H9 (cell line): ENCODE results near the gene OBI1. TPM values are rescaled to one million over a fixed set of nuclear protein-coding genes. Genes with fewer than 3 reads are reported as not detected.

Source experiments
- DNase-seq: peaks from one replicate; pipeline ENCODE4 v3.0.0-alpha.2; 2017
- H2AFZ ChIP-seq: one replicate; pipeline ENCODE4 v1.6.1; 2013; ENCODE audit warnings: mild to moderate bottlenecking, low read length, control low read depth, moderate library complexity
- H2AK5ac ChIP-seq: 2 replicates; pipeline ENCODE4 v1.6.1; 2013; ENCODE audit warnings: low read length, control low read depth, mixed read lengths; ENCODE audit not compliant: insufficient read length
- H2BK120ac ChIP-seq: one replicate; pipeline ENCODE4 v1.6.1; 2013; ENCODE audit warnings: low read depth, mild to moderate bottlenecking, low read length, control low read depth, inconsistent platforms; ENCODE audit not compliant: poor library complexity, severe bottlenecking
- H2BK12ac ChIP-seq: 2 replicates; pipeline ENCODE4 v1.6.1; 2013; ENCODE audit warnings: low read length, control low read depth, mixed read lengths, low read depth; ENCODE audit not compliant: insufficient read length
- H2BK15ac ChIP-seq: 2 replicates; pipeline ENCODE4 v1.6.1; 2013; ENCODE audit warnings: low read depth, low read length, control low read depth
- H2BK20ac ChIP-seq: one replicate; pipeline ENCODE4 v1.6.1; 2013; ENCODE audit warnings: low read depth, mild to moderate bottlenecking, low read length, control low read depth, inconsistent platforms; ENCODE audit not compliant: poor library complexity, severe bottlenecking
- H2BK5ac ChIP-seq: 2 replicates; pipeline ENCODE4 v1.6.1; 2013; ENCODE audit warnings: low read length, control low read depth, mixed read lengths; ENCODE audit not compliant: insufficient read length
- H3K14ac ChIP-seq: 2 replicates; pipeline ENCODE4 v1.6.1; 2013; ENCODE audit warnings: low read length, control low read depth; ENCODE audit not compliant: insufficient read depth
- H3K18ac ChIP-seq: 2 replicates; pipeline ENCODE4 v1.6.1; 2013; ENCODE audit warnings: low read depth, mild to moderate bottlenecking, mixed read lengths, low read length, control low read depth; ENCODE audit not compliant: insufficient read length
- H3K23ac ChIP-seq: 2 replicates; pipeline ENCODE4 v1.6.1; 2013; ENCODE audit warnings: low read length, control low read depth, mixed read lengths, low read depth; ENCODE audit not compliant: insufficient read length
- H3K23me2 ChIP-seq: 2 replicates; pipeline ENCODE4 v1.6.1; 2013; ENCODE audit warnings: low read depth, mild to moderate bottlenecking, mixed read lengths, low read length, control low read depth; ENCODE audit not compliant: insufficient read length, poor library complexity, severe bottlenecking
- H3K27ac ChIP-seq: 2 replicates; pipeline ENCODE4 v1.5.1; 2013; ENCODE audit warnings: low read length, control low read depth, mixed read lengths, low read depth; ENCODE audit not compliant: insufficient read length
- H3K27me3 ChIP-seq: 2 replicates; pipeline ENCODE4 v1.6.1; 2013; ENCODE audit warnings: low read length, control low read depth, inconsistent platforms; ENCODE audit not compliant: insufficient read depth
- H3K4ac ChIP-seq: 2 replicates; pipeline ENCODE4 v1.6.1; 2013; ENCODE audit warnings: low read depth, mild to moderate bottlenecking, control low read depth, inconsistent platforms, low read length, moderate library complexity
- H3K4me1 ChIP-seq: 2 replicates; pipeline ENCODE4 v1.6.1; 2013; ENCODE audit warnings: low read length, control low read depth, inconsistent platforms; ENCODE audit not compliant: insufficient read depth
- H3K4me2 ChIP-seq: 2 replicates; pipeline ENCODE4 v1.6.1; 2013; ENCODE audit warnings: low read length, control low read depth, mixed read lengths; ENCODE audit not compliant: insufficient read length, insufficient read depth
- H3K56ac ChIP-seq: 2 replicates; pipeline ENCODE4 v1.6.1; 2013; ENCODE audit warnings: low read depth, mild to moderate bottlenecking, mixed read lengths, low read length, control low read depth; ENCODE audit not compliant: insufficient read length
- H3K79me1 ChIP-seq: 2 replicates; pipeline ENCODE4 v1.6.1; 2013; ENCODE audit warnings: low read depth, mild to moderate bottlenecking, moderate library complexity, low read length, control low read depth, inconsistent platforms; ENCODE audit not compliant: insufficient read depth, poor library complexity, severe bottlenecking
- H3K79me2 ChIP-seq: 2 replicates; pipeline ENCODE4 v1.6.1; 2013; ENCODE audit warnings: low read length, control low read depth, inconsistent platforms; ENCODE audit not compliant: insufficient read depth
- H3K9ac ChIP-seq: 2 replicates; pipeline ENCODE4 v1.6.1; 2013; ENCODE audit warnings: low read length, control low read depth, mixed read lengths; ENCODE audit not compliant: insufficient read length; ENCODE audit errors: extremely low read depth
- H3K9me3 ChIP-seq: one replicate; pipeline ENCODE4 v1.6.1; 2013; ENCODE audit warnings: low read depth, low read length, inconsistent platforms; ENCODE audit not compliant: control insufficient read depth
- H3T11ph ChIP-seq: one replicate; pipeline ENCODE4 v1.6.1; 2013; ENCODE audit warnings: mild to moderate bottlenecking, low read length, control low read depth, inconsistent platforms
- H4K20me1 ChIP-seq: one replicate; pipeline ENCODE4 v1.6.1; 2013; ENCODE audit not compliant: control insufficient read depth, insufficient read length, insufficient read depth
- H4K5ac ChIP-seq: 2 replicates; pipeline ENCODE4 v1.6.1; 2013; ENCODE audit warnings: low read depth, mild to moderate bottlenecking, mixed read lengths, low read length, control low read depth; ENCODE audit not compliant: insufficient read length
- H4K8ac ChIP-seq: replicated peaks from 2 replicates; pipeline ENCODE4 v1.6.1; 2013; ENCODE audit warnings: low read length, control low read depth, mixed read lengths, low read depth; ENCODE audit not compliant: insufficient read length
- H4K91ac ChIP-seq: 2 replicates; pipeline ENCODE4 v1.6.1; 2013; ENCODE audit warnings: low read depth, mild to moderate bottlenecking, moderate library complexity, mixed read lengths, low read length, control low read depth; ENCODE audit not compliant: insufficient read length
- H3K27ac Mint-ChIP-seq, 3 experiments: 2 replicates in 2 of 3; 3 replicates in 1 of 3; pipeline ENCODE4 v1.8.0; 2020 to 2021; ENCODE audit warnings: mixed read lengths in 3 of 3, mild to moderate bottlenecking in 1 of 3, moderate library complexity in 1 of 3
- H3K27me3 Mint-ChIP-seq: 2 replicates; pipeline ENCODE4 v1.8.0; 2021; ENCODE audit warnings: low read depth, mild to moderate bottlenecking, moderate library complexity, mixed read lengths
- H3K36me3 Mint-ChIP-seq, 3 experiments: 2 replicates in 2 of 3; 3 replicates in 1 of 3; pipeline ENCODE4 v1.8.0; 2020 to 2021; ENCODE audit warnings: low read depth in 3 of 3, mixed read lengths in 3 of 3; ENCODE audit not compliant: insufficient read depth in 1 of 3
- H3K4me1 Mint-ChIP-seq, 2 experiments: 2 replicates each; pipeline ENCODE4 v1.8.0; 2020; ENCODE audit warnings: mixed read lengths in 2 of 2
- H3K4me3 Mint-ChIP-seq, 2 experiments: 2 replicates in 1 of 2; 3 replicates in 1 of 2; pipeline ENCODE4 v1.8.0; 2020 to 2021; ENCODE audit warnings: mild to moderate bottlenecking in 2 of 2, mixed read lengths in 2 of 2, moderate library complexity in 1 of 2
- H3K9me3 Mint-ChIP-seq, 2 experiments: 2 replicates in 1 of 2; 3 replicates in 1 of 2; pipeline ENCODE4 v1.8.0; 2020; ENCODE audit warnings: mild to moderate bottlenecking in 2 of 2, mixed read lengths in 2 of 2, moderate library complexity in 1 of 2
- WGBS: extraction: QIAGEN DNeasy Blood & Tissue Kit; methylation state at CpG from one replicate; pipeline ENCODE4 v1.1.7; 2013; ENCODE audit warnings: missing lambda C conversion rate, low lambda C conversion rate, mixed read lengths; ENCODE audit not compliant: insufficient read length; ENCODE audit errors: extremely low coverage; 5-methylcytosine and 5-hydroxymethylcytosine counted together
- total RNA-seq: library from RNA; stranded (reverse); gene quantifications from 2 replicates; pipeline ENCODE4 v1.2.1, GENCODE V29; 2021
- TF ChIP-seq, protein P1 (sequence below): fragments of 200-600 bp; sonication (generic); conservative IDR thresholded peaks from 3 replicates; pipeline ENCODE4 v1.8.0; 2021; ENCODE audit warnings: antibody characterized with exemption, mild to moderate bottlenecking

The OBI1 gene
- total RNA-seq, 1 experiment from 2014 or later = 24.4 TPM

DNA sequence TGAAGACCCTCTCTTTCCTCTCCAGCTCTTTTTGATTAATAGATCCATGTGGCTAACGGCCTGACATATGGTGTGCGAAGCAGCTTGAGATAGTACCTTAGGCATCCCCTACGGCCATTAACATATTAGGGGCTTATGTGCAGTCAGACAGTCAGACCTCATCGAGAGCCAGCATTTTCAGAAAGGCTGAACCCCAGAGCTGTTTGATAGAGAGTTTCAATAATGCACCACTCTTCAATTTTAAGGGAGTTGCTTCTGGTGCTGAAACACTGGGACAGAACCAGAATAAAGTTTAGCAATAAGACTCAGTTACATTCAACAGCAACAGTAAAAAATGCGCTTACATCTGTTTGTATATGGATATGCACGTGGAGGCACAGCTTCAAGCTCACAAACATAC, 66.4 kb downstream of the OBI1 start:
- Histone ChIP-seq H3K14ac (no peak overlapping the region), H3K4me2 (no peak overlapping the region), H4K8ac (no peak overlapping the region), H3K23ac (no peak overlapping the region), H2BK5ac (no peak overlapping the region), H4K20me1 (no peaks in the 10 kb centered on the region), H4K91ac (no peak overlapping the region), H3K9me3 (no peaks in the 10 kb centered on the region), H2BK120ac (no peak overlapping the region), H3K27ac (no peak overlapping the region), H2BK15ac (no peak overlapping the region), H3K56ac (no peak overlapping the region), H2BK12ac (no peak overlapping the region), H3T11ph (no peak overlapping the region), H3K79me2 (no peaks in the 10 kb centered on the region), H3K27me3 (peaks cover 58% of the 10 kb centered on the region), H4K5ac (no peak overlapping the region), H2AK5ac (no peak overlapping the region), H3K23me2 (peaks cover 13% of the 10 kb centered on the region), H3K4ac (no peak overlapping the region), H2AFZ (no peak overlapping the region), H3K4me1 (no peaks in the 10 kb centered on the region), H3K9ac (no peak overlapping the region), H3K79me1 (no peaks in the 10 kb centered on the region), H3K18ac (no peak overlapping the region), H2BK20ac (no peak overlapping the region)
- Mint-ChIP-seq H3K4me1 (peaks cover 20 to 45% of the 10 kb centered on the region in 2 experiments), H3K9me3 (peaks cover 0 to 6% of the 10 kb centered on the region in 2 experiments; a peak in 2 of 5 replicates), H3K27me3 (peaks cover 97% of the 10 kb centered on the region), H3K4me3 (no peak overlapping the region), H3K36me3 (no peaks in the 10 kb centered on the region), H3K27ac (no peak overlapping the region)
- no peak for DNase-seq
- TF ChIP-seq, protein P1, sequence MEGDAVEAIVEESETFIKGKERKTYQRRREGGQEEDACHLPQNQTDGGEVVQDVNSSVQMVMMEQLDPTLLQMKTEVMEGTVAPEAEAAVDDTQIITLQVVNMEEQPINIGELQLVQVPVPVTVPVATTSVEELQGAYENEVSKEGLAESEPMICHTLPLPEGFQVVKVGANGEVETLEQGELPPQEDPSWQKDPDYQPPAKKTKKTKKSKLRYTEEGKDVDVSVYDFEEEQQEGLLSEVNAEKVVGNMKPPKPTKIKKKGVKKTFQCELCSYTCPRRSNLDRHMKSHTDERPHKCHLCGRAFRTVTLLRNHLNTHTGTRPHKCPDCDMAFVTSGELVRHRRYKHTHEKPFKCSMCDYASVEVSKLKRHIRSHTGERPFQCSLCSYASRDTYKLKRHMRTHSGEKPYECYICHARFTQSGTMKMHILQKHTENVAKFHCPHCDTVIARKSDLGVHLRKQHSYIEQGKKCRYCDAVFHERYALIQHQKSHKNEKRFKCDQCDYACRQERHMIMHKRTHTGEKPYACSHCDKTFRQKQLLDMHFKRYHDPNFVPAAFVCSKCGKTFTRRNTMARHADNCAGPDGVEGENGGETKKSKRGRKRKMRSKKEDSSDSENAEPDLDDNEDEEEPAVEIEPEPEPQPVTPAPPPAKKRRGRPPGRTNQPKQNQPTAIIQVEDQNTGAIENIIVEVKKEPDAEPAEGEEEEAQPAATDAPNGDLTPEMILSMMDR = no peak
- no CpG with 5 or more reads among the region's 6 CpGs for WGBS
